Mesendoderm (in vitro differentiated cells): ENCODE results near the gene YWHAB.

ENCODE experiments used
- DNase-seq: peaks from one replicate; pipeline ENCODE4 v3.0.0; 2013
- H2AK5ac ChIP-seq: 2 replicates; pipeline ENCODE4 v1.6.1; 2013; ENCODE audit warnings: low read length, inconsistent platforms
- H2BK120ac ChIP-seq: 2 replicates; pipeline ENCODE4 v1.6.1; 2013; ENCODE audit warnings: low read depth, mild to moderate bottlenecking, low read length, moderate library complexity, mixed read lengths
- H2BK15ac ChIP-seq: replicated peaks from 2 replicates; pipeline ENCODE4 v1.6.1; 2013; ENCODE audit warnings: low read depth, mild to moderate bottlenecking, moderate library complexity
- H2BK5ac ChIP-seq: 2 replicates; pipeline ENCODE4 v1.6.1; 2013; ENCODE audit warnings: low read length, inconsistent platforms
- H3K18ac ChIP-seq: 2 replicates; pipeline ENCODE4 v1.6.1; 2013; ENCODE audit warnings: mild to moderate bottlenecking, low read length, mixed read lengths
- H3K23ac ChIP-seq: one replicate; pipeline ENCODE4 v1.6.1; 2013; ENCODE audit warnings: low read length
- H3K27ac ChIP-seq: 2 replicates; pipeline ENCODE4 v1.5.1; 2013; ENCODE audit warnings: low read depth, mild to moderate bottlenecking, inconsistent platforms, low read length, moderate library complexity
- H3K27me3 ChIP-seq: 2 replicates; pipeline ENCODE4 v1.6.1; 2013; ENCODE audit warnings: low read length, control low read depth, mild to moderate bottlenecking, inconsistent platforms; ENCODE audit not compliant: insufficient read depth, poor library complexity
- H3K36me3 ChIP-seq: 2 replicates; pipeline ENCODE4 v1.6.1; 2013; ENCODE audit warnings: low read length, inconsistent platforms; ENCODE audit not compliant: control insufficient read depth, insufficient read depth
- H3K4ac ChIP-seq: one replicate; pipeline ENCODE4 v1.6.1; 2013; ENCODE audit warnings: low read depth, mild to moderate bottlenecking, low read length, moderate library complexity
- H3K4me1 ChIP-seq: 2 replicates; pipeline ENCODE4 v1.6.1; 2013; ENCODE audit warnings: low read depth, low read length, inconsistent platforms; ENCODE audit not compliant: control insufficient read depth
- H3K4me2 ChIP-seq: 2 replicates; pipeline ENCODE4 v1.6.1; 2013; ENCODE audit warnings: low read length
- H3K4me3 ChIP-seq: 2 replicates; pipeline ENCODE4 v1.5.1; 2013; ENCODE audit warnings: mild to moderate bottlenecking, low read length
- H3K56ac ChIP-seq: one replicate; pipeline ENCODE4 v1.6.1; 2013; ENCODE audit warnings: low read length
- H3K79me1 ChIP-seq: 2 replicates; pipeline ENCODE4 v1.6.1; 2013; ENCODE audit warnings: low read length, inconsistent platforms
- H3K79me2 ChIP-seq: 2 replicates; pipeline ENCODE4 v1.6.1; 2013; ENCODE audit warnings: mild to moderate bottlenecking, low read length; ENCODE audit not compliant: control insufficient read depth, insufficient read depth
- H3K9ac ChIP-seq: 2 replicates; pipeline ENCODE4 v1.6.1; 2013; ENCODE audit warnings: low read length, inconsistent platforms
- H4K5ac ChIP-seq: one replicate; pipeline ENCODE4 v1.6.1; 2013; ENCODE audit warnings: low read length
- H4K8ac ChIP-seq: one replicate; pipeline ENCODE4 v1.6.1; 2013; ENCODE audit warnings: low read depth, mild to moderate bottlenecking, control low read depth, low read length, moderate library complexity
- WGBS: extraction: QIAGEN DNeasy Blood & Tissue Kit; methylation state at CpG from one replicate; pipeline ENCODE4 v1.1.7; 2013; ENCODE audit warnings: low lambda C conversion rate, missing lambda C conversion rate; ENCODE audit not compliant: insufficient coverage; ENCODE audit errors: extremely low coverage; 5-methylcytosine and 5-hydroxymethylcytosine counted together

Gene YWHAB

DNA sequence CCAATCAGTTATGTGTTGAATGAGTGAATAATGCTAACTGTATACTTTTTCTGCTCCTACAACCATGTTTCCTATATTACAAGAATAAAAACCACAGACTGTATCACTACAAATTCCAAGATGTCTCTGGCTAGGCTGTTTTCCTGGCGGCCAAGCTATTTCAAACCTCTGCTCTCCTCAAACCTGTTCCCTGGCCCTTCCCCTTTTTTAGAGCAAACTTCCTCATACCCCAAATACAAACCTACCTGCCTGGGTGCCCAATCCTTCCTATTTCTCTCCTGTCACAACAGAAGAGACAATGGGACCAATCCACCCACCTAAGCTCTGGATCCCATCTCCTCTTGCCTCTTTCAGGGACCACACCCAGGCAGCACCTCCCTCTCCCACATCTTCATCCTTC is 67.2 kb downstream of the YWHAB start:
- no peak for DNase-seq
- Histone ChIP-seq H4K8ac (no peak overlapping the region), H3K27ac (no peak overlapping the region), H3K79me1 (no peaks in the 10 kb centered on the region), H2BK5ac (no peak overlapping the region), H2AK5ac (no peak overlapping the region), H2BK120ac (no peak overlapping the region), H3K56ac (no peak overlapping the region), H3K4ac (no peak overlapping the region), H4K5ac (no peak overlapping the region), H3K4me1 (no peaks in the 10 kb centered on the region), H3K79me2 (no peaks in the 10 kb centered on the region), H3K18ac (no peak overlapping the region), H2BK15ac (no peak overlapping the region), H3K23ac (no peak overlapping the region), H3K9ac (no peak overlapping the region), H3K36me3 (peaks cover 8% of the 10 kb centered on the region), H3K27me3 (no peaks in the 10 kb centered on the region), H3K4me3 (no peak overlapping the region), H3K4me2 (no peak overlapping the region)
- no CpG with 5 or more reads among the region's 1 CpG for WGBS

DNA sequence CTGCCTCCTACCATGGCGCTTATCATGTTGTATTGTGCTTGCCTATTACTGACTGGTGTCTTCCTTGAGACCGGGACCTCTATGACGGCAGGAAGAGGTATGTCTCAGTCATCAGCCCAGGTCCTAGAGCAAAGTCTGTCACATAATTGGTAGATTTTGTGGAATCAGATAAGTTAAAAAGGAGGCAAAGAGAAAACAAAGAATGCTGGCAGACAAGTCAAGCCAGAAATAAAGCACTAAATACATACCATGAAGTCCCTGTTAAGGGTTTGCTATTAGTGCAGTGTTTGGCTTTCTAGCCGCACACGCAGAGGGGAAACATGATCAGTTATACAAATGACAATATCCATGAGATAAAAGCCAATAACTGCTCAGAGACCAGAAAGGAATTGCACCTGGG is 68.7 kb downstream of the YWHAB start:
- no peak overlapping the region for H2BK120ac ChIP-seq
- no peak overlapping the region for H2AK5ac ChIP-seq
- H3K79me2 ChIP-seq, result peaks cover 4% of the 10 kb centered on the region
- DNase-seq, result no peak
- H3K4me3 ChIP-seq, result no peak overlapping the region
- no peaks in the 10 kb centered on the region for H3K27me3 ChIP-seq
- H2BK15ac ChIP-seq, result no peak overlapping the region
- H3K4me1 ChIP-seq, result peaks cover 4% of the 10 kb centered on the region
- H3K79me1 ChIP-seq, result peaks cover 3% of the 10 kb centered on the region
- no peak overlapping the region for H3K4me2 ChIP-seq
- H3K36me3 ChIP-seq, result peaks cover 8% of the 10 kb centered on the region
- no peak overlapping the region for H3K27ac ChIP-seq
- no peak overlapping the region for H3K4ac ChIP-seq
- no peak overlapping the region for H3K9ac ChIP-seq
- H4K5ac ChIP-seq, result no peak overlapping the region
- H3K56ac ChIP-seq, result no peak overlapping the region
- no peak overlapping the region for H2BK5ac ChIP-seq
- no peak overlapping the region for H3K23ac ChIP-seq
- WGBS, result no CpG with 5 or more reads among the region's 5 CpGs
- no peak overlapping the region for H3K18ac ChIP-seq
- H4K8ac ChIP-seq, result no peak overlapping the region

DNA sequence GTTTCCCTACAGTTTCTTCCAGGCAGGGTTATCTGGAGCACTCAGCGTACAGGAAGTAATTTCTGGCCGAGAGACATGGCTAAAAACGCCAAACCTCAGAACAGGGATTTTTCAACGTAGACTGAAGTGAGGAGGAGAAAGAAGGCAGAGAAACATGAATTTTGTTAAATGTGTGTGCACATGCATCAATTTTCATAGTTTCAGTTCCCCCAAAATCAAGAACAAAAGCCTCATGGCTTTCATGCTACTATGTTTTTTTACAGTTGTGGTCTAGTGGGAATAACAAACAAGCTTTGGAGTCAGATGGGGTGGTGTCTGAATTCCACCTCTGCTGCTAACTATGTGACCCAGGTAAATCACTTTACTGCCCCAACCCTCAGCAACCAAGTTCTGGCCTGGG is 69.8 kb downstream of the YWHAB start:
- Histone ChIP-seq H2BK15ac (no peak overlapping the region), H3K23ac (no peak overlapping the region), H2BK120ac (no peak overlapping the region), H3K18ac (no peak overlapping the region), H3K4me3 (no peak overlapping the region), H3K4me1 (peaks cover 6% of the 10 kb centered on the region), H3K56ac (no peak overlapping the region), H3K27me3 (no peaks in the 10 kb centered on the region), H3K79me2 (peaks cover 5% of the 10 kb centered on the region), H2BK5ac (no peak overlapping the region), H3K79me1 (peaks cover 9% of the 10 kb centered on the region), H4K5ac (no peak overlapping the region), H3K4ac (no peak overlapping the region), H3K9ac (no peak overlapping the region), H3K27ac (no peak overlapping the region), H2AK5ac (no peak overlapping the region), H4K8ac (no peak overlapping the region), H3K4me2 (no peak overlapping the region), H3K36me3 (peaks cover 8% of the 10 kb centered on the region)
- WGBS, result no CpG with 5 or more reads among the region's 4 CpGs
- DNase-seq, result no peak

DNA sequence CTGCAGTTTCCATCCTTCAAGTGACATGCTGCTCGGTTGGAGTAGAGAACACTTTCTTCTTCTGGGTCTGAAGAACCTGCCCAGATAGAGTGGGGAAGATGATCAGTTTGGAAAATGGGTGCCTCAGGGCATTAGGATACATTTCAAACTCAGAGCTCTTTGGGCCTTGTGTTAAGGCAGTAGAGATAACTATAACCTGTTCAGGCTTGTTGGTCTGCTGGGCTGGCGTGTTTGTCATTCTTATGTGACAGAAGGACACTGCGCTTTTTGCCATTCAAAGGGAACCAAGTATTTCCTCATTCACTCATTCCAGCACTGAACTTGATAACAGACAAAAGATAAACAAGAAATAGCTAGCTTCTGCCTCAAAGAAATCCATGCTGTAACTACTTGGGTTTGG is 70.9 kb downstream of the YWHAB start:
- Histone ChIP-seq H4K8ac (no peak overlapping the region), H2BK15ac (no peak overlapping the region), H3K79me2 (peaks cover 5% of the 10 kb centered on the region), H3K4me1 (peaks cover 10% of the 10 kb centered on the region), H2BK5ac (no peak overlapping the region), H3K56ac (no peak overlapping the region), H3K4me2 (no peak overlapping the region), H3K27ac (no peak overlapping the region), H3K18ac (no peak overlapping the region), H2AK5ac (no peak overlapping the region), H3K4ac (no peak overlapping the region), H3K36me3 (peaks cover under 1% of the 10 kb centered on the region), H4K5ac (no peak overlapping the region), H3K79me1 (peaks cover 9% of the 10 kb centered on the region), H2BK120ac (no peak overlapping the region), H3K23ac (no peak overlapping the region), H3K27me3 (no peaks in the 10 kb centered on the region), H3K9ac (no peak overlapping the region), H3K4me3 (no peak overlapping the region)
- no CpG with 5 or more reads among the region's 3 CpGs for WGBS
- no peak for DNase-seq
